H1 (cell line): Measurements from ENCODE around the gene LGI4.

Experiments
- BRCA1 ChIP-seq: IDR thresholded peaks from 2 replicates; pipeline ENCODE4 v1.6.1; 2012; ENCODE audit warnings: low read depth, low read length, improper control_type of control experiment
- POLR2A ChIP-seq, 2 experiments: IDR thresholded peaks; 1 replicate in 1 of 2; 2 replicates in 1 of 2; pipeline ENCODE4 v1.6.1; 2011; ENCODE audit warnings: low read depth in 2 of 2, low read length in 2 of 2, mild to moderate bottlenecking in 2 of 2; ENCODE audit errors: control extremely low read depth in 1 of 2
- TAF1 ChIP-seq: IDR thresholded peaks from 2 replicates; pipeline ENCODE4 v1.6.1; 2011; ENCODE audit warnings: mild to moderate bottlenecking, low read depth, low read length
- TEAD4 ChIP-seq: IDR thresholded peaks from 2 replicates; pipeline ENCODE4 v1.6.1; 2012; ENCODE audit warnings: low read depth, low read length, inconsistent platforms, mixed read lengths
- TF ChIP-seq, protein P1 (sequence below), 3 experiments: IDR thresholded peaks; 1 replicate in 2 of 3; 2 replicates in 1 of 3; pipeline versions ENCODE4 v1.5.1 to v1.6.1; 2011; ENCODE audit warnings: low read length in 3 of 3, mild to moderate bottlenecking in 3 of 3, inconsistent platforms in 2 of 3, low read depth in 1 of 3, moderate library complexity in 1 of 3; ENCODE audit not compliant: insufficient read depth in 1 of 3; ENCODE audit errors: control extremely low read depth in 1 of 3

- TF ChIP-seq, protein P1, sequence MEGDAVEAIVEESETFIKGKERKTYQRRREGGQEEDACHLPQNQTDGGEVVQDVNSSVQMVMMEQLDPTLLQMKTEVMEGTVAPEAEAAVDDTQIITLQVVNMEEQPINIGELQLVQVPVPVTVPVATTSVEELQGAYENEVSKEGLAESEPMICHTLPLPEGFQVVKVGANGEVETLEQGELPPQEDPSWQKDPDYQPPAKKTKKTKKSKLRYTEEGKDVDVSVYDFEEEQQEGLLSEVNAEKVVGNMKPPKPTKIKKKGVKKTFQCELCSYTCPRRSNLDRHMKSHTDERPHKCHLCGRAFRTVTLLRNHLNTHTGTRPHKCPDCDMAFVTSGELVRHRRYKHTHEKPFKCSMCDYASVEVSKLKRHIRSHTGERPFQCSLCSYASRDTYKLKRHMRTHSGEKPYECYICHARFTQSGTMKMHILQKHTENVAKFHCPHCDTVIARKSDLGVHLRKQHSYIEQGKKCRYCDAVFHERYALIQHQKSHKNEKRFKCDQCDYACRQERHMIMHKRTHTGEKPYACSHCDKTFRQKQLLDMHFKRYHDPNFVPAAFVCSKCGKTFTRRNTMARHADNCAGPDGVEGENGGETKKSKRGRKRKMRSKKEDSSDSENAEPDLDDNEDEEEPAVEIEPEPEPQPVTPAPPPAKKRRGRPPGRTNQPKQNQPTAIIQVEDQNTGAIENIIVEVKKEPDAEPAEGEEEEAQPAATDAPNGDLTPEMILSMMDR (IDR thresholded peaks at IDR 0.05; ENCODE audit: control extremely low read depth in 1 of 3, insufficient read depth in 1 of 3, low read depth in 1 of 3, low read length in 3 of 3) = no peak
- TF ChIP-seq BRCA1 (no peak), POLR2A (IDR thresholded peaks at IDR 0.05; ENCODE audit: control extremely low read depth in 1 of 2, low read depth in 2 of 2, low read length in 2 of 2) (no peak), TAF1 (no peak), TEAD4 (no peak)
These were observed 55.0 kb downstream of the LGI4 start for GRCh38 chr19:35079826-35080225.
